ENCODE results near the gene TLX2. TPM values are rescaled to one million over a fixed set of nuclear protein-coding genes. Genes with fewer than 3 reads are reported as not detected.

Gene TLX2
- total RNA-seq, 1 experiment from 2014 or later = 3.1 TPM

GRCh38 chr2:74498500-74499266 lies 15.6 kb upstream of the TLX2 start:
- intact Hi-C loops (cut with micrococcal nuclease) = loop anchor here (1.0 kb wide), 1 partner anchor 15 kb away; the partner anchor contains the start of gene TTC31
- Histone ChIP-seq H3K9ac (ENCODE audit: low read length) (peak overlapping the region; percentile 19; the same call in 1 of the 2 replicates), H3K27ac (ENCODE audit: low read length) (no peak overlapping the region), H3F3A (ENCODE audit: low read length, unreplicated experiment) (no peaks in the 10 kb centered on the region), H3K9me2 (replicated peaks; ENCODE audit: low read length) (no peaks in the 10 kb centered on the region), H3K9me3 (ENCODE audit: low read length) (no peaks in the 10 kb centered on the region), H3K4me1 (ENCODE audit: insufficient read depth, low read length) (peaks cover 19% of the 10 kb centered on the region), H3K36me3 (ENCODE audit: low read depth, low read length) (peaks cover 7% of the 10 kb centered on the region; the same call in 1 of the 2 replicates), H4K20me1 (ENCODE audit: low read length) (no peaks in the 10 kb centered on the region), H2AFZ (ENCODE audit: low read length) (peak overlapping the region; percentile 87), H3K27me3 (ENCODE audit: low read length) (no peaks in the 10 kb centered on the region), H3K79me2 (ENCODE audit: low read length) (no peaks in the 10 kb centered on the region), H3K4me2 (ENCODE audit: low read length) (peak overlapping the region; percentile 94), H3K4me3 (ENCODE audit: low read length) (peak overlapping the region; percentile 67)
- BruUV-seq (replicated peaks) = TSS peak; percentile 40
- peak; percentile 69 for ATAC-seq
- CTCF ChIA-PET = no interaction called here
- TF ChIP-seq EZH2phosphoT487 (IDR thresholded peaks at IDR 0.05; ENCODE audit: borderline replicate concordance, low read length) (no peak), CTCF (conservative IDR thresholded peaks at IDR 0.05; ENCODE audit: low read depth, low read length) (no peak), EZH2 (IDR thresholded peaks at IDR 0.05; ENCODE audit: low read length, unreplicated experiment) (no peak)
- DNase-seq = peak; percentile 58
- POLR2A ChIA-PET (ENCODE audit: unreplicated experiment) = no interaction called here

- peak within 1 kb of the TSS; percentile 67 for H3K4me3 ChIP-seq (ENCODE audit: low read length)
- CTCF ChIA-PET = no interaction called here
- peak within 1 kb of the TSS; percentile 94 for H3K4me2 ChIP-seq (ENCODE audit: low read length)
- peak within 1 kb of the TSS; percentile 87 for H2AFZ ChIP-seq (ENCODE audit: low read length)
- H3K79me2 ChIP-seq (ENCODE audit: low read length) = no peaks in the 10 kb centered on the region
- H3K9ac ChIP-seq (ENCODE audit: low read length) = peak within 1 kb of the TSS; percentile 19; the same call in 1 of the 2 replicates
- intact Hi-C loops (cut with micrococcal nuclease) = no loop called here
- BruUV-seq (replicated peaks) = no TSS peak
- H4K20me1 ChIP-seq (ENCODE audit: low read length) = no peaks in the 10 kb centered on the region
- TF ChIP-seq CTCF (conservative IDR thresholded peaks at IDR 0.05; ENCODE audit: low read depth, low read length) = no peak
- no peak for TF ChIP-seq EZH2 (IDR thresholded peaks at IDR 0.05; ENCODE audit: low read length, unreplicated experiment)
- TF ChIP-seq EZH2phosphoT487 (IDR thresholded peaks at IDR 0.05; ENCODE audit: borderline replicate concordance, low read length) = no peak
- DNase-seq = no peak
- H3K36me3 ChIP-seq (ENCODE audit: low read depth, low read length) = no peaks in the 10 kb centered on the region
- H3K9me3 ChIP-seq (ENCODE audit: low read length) = no peaks in the 10 kb centered on the region
- no peak within 1 kb of the TSS for H3K27ac ChIP-seq (ENCODE audit: low read length)
- POLR2A ChIA-PET (ENCODE audit: unreplicated experiment) = no interaction called here
- no peak for ATAC-seq
- no peaks in the 10 kb centered on the region for H3K9me2 ChIP-seq (replicated peaks; ENCODE audit: low read length)
- no peaks in the 10 kb centered on the region for H3F3A ChIP-seq (ENCODE audit: low read length, unreplicated experiment)
- H3K4me1 ChIP-seq (ENCODE audit: insufficient read depth, low read length) = peaks cover 19% of the 10 kb centered on the region
- H3K27me3 ChIP-seq (ENCODE audit: low read length) = no peaks in the 10 kb centered on the region
Observed at GRCh38 chr2:74499267-74499939, 14.8 kb upstream of the TLX2 start, which contains the start of gene LBX2. LBX2 (minus strand) TSS chr2:74499603; CDS start chr2:74499537, 66 bp downstream.
